Measurements from ENCODE around the gene SAMD4B. TPM values are rescaled to one million over a fixed set of nuclear protein-coding genes. Genes with fewer than 3 reads are reported as not detected.

SAMD4B gene
- total and polyA plus RNA-seq, 9 of the 15 experiments (the other 6 are each of a cell fraction or from before 2014, with no cell fraction given) = 3.4 to 90.5 (median 38.0) TPM

GRCh38 chr19:39402346-39403300 lies 60.4 kb downstream of the SAMD4B start (continued):
- TF ChIP-seq, protein P1, sequence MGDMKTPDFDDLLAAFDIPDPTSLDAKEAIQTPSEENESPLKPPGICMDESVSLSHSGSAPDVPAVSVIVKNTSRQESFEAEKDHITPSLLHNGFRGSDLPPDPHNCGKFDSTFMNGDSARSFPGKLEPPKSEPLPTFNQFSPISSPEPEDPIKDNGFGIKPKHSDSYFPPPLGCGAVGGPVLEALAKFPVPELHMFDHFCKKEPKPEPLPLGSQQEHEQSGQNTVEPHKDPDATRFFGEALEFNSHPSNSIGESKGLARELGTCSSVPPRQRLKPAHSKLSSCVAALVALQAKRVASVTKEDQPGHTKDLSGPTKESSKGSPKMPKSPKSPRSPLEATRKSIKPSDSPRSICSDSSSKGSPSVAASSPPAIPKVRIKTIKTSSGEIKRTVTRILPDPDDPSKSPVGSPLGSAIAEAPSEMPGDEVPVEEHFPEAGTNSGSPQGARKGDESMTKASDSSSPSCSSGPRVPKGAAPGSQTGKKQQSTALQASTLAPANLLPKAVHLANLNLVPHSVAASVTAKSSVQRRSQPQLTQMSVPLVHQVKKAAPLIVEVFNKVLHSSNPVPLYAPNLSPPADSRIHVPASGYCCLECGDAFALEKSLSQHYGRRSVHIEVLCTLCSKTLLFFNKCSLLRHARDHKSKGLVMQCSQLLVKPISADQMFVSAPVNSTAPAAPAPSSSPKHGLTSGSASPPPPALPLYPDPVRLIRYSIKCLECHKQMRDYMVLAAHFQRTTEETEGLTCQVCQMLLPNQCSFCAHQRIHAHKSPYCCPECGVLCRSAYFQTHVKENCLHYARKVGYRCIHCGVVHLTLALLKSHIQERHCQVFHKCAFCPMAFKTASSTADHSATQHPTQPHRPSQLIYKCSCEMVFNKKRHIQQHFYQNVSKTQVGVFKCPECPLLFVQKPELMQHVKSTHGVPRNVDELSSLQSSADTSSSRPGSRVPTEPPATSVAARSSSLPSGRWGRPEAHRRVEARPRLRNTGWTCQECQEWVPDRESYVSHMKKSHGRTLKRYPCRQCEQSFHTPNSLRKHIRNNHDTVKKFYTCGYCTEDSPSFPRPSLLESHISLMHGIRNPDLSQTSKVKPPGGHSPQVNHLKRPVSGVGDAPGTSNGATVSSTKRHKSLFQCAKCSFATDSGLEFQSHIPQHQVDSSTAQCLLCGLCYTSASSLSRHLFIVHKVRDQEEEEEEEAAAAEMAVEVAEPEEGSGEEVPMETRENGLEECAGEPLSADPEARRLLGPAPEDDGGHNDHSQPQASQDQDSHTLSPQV (IDR thresholded peaks at IDR 0.05) = peak; percentile 97
- TF ChIP-seq, protein P2, sequence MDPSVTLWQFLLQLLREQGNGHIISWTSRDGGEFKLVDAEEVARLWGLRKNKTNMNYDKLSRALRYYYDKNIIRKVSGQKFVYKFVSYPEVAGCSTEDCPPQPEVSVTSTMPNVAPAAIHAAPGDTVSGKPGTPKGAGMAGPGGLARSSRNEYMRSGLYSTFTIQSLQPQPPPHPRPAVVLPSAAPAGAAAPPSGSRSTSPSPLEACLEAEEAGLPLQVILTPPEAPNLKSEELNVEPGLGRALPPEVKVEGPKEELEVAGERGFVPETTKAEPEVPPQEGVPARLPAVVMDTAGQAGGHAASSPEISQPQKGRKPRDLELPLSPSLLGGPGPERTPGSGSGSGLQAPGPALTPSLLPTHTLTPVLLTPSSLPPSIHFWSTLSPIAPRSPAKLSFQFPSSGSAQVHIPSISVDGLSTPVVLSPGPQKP (CRISPR knock-in tag; IDR thresholded peaks at IDR 0.05) = no peak
- no peak for TF ChIP-seq C11orf30 (IDR thresholded peaks at IDR 0.05; ENCODE audit: low read depth)
- TF ChIP-seq, protein P3, sequence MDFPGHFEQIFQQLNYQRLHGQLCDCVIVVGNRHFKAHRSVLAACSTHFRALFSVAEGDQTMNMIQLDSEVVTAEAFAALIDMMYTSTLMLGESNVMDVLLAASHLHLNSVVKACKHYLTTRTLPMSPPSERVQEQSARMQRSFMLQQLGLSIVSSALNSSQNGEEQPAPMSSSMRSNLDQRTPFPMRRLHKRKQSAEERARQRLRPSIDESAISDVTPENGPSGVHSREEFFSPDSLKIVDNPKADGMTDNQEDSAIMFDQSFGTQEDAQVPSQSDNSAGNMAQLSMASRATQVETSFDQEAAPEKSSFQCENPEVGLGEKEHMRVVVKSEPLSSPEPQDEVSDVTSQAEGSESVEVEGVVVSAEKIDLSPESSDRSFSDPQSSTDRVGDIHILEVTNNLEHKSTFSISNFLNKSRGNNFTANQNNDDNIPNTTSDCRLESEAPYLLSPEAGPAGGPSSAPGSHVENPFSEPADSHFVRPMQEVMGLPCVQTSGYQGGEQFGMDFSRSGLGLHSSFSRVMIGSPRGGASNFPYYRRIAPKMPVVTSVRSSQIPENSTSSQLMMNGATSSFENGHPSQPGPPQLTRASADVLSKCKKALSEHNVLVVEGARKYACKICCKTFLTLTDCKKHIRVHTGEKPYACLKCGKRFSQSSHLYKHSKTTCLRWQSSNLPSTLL (IDR thresholded peaks at IDR 0.05) = no peak
- TF ChIP-seq RBFOX2 (IDR thresholded peaks at IDR 0.05; ENCODE audit: low read depth, low read length) = peak; percentile 85
- TF ChIP-seq ZBTB7A (IDR thresholded peaks at IDR 0.05; ENCODE audit: borderline replicate concordance, control insufficient read depth, low read depth, low read length) = peak; percentile 93
- no peak for TF ChIP-seq ZNF583 (CRISPR knock-in tag; IDR thresholded peaks at IDR 0.05)
- TF ChIP-seq SRSF7 (optimal IDR thresholded peaks at IDR 0.05; ENCODE audit: low read depth, low read length) = no peak
- TF ChIP-seq THRB (CRISPR knock-in tag; conservative IDR thresholded peaks at IDR 0.05) = no peak
- TF ChIP-seq PRMT5 (CRISPR knock-in tag; IDR thresholded peaks at IDR 0.05) = no peak
- TF ChIP-seq PHF20 (IDR thresholded peaks at IDR 0.05; ENCODE audit: partially characterized antibody) = peak; percentile 53
- no peak for TF ChIP-seq ZNF253 (CRISPR knock-in tag; conservative IDR thresholded peaks at IDR 0.05)
- no peak for TF ChIP-seq ZNF717 (CRISPR knock-in tag; IDR thresholded peaks at IDR 0.05)
- TF ChIP-seq CBFB (CRISPR knock-in tag; IDR thresholded peaks at IDR 0.05) = no peak
- peak; percentile 72 for TF ChIP-seq EP400 (IDR thresholded peaks at IDR 0.05)
- TF ChIP-seq POLR2H (tag; IDR thresholded peaks at IDR 0.05; ENCODE audit: low read depth) = no peak
- TF ChIP-seq, protein P4, sequence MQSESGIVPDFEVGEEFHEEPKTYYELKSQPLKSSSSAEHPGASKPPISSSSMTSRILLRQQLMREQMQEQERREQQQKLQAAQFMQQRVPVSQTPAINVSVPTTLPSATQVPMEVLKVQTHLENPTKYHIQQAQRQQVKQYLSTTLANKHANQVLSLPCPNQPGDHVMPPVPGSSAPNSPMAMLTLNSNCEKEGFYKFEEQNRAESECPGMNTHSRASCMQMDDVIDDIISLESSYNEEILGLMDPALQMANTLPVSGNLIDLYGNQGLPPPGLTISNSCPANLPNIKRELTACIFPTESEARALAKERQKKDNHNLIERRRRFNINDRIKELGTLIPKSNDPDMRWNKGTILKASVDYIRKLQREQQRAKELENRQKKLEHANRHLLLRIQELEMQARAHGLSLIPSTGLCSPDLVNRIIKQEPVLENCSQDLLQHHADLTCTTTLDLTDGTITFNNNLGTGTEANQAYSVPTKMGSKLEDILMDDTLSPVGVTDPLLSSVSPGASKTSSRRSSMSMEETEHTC (IDR thresholded peaks at IDR 0.05) = peak; percentile 63; the same call in 1 of the 2 replicates
- peak; percentile 78; the same call in 1 of the 2 replicates for TF ChIP-seq ELF2 (CRISPR knock-in tag; IDR thresholded peaks at IDR 0.05)

All from K562 (cell line).